A549 (cell line): ENCODE results near the gene FYB1. TPM values are rescaled to one million over a fixed set of nuclear protein-coding genes. Genes with fewer than 3 reads are reported as not detected.
A peak's percentile ranks its signal among the peaks of the same experiment; 100 is the strongest.

Experiments used
- ATOH8 ChIP-seq: fragments of 250-450 bp; sonication (Bioruptor Pico); IDR thresholded peaks from 2 replicates; pipeline ENCODE4 v1.5.0; 2020; ENCODE audit warnings: low read depth, mild to moderate bottlenecking, moderate library complexity
- BCL3 ChIP-seq: fragments of >200 bp; sonication (Bioruptor Twin); formaldehyde crosslinking; IDR thresholded peaks from 3 replicates; pipeline ENCODE4 v1.6.1; 2016
- BHLHE40 ChIP-seq: IDR thresholded peaks from 2 replicates; pipeline ENCODE4 v1.6.1; 2012; ENCODE audit warnings: low read depth, low read length, inconsistent platforms
- CBX2 ChIP-seq: fragments of 200-600 bp; sonication (generic); IDR thresholded peaks from 2 replicates; pipeline ENCODE4 v1.6.1; 2016; ENCODE audit warnings: low read depth, mild to moderate bottlenecking, borderline replicate concordance
- EHF ChIP-seq: fragments of 250-450 bp; sonication (Bioruptor Pico); IDR thresholded peaks from 2 replicates; pipeline ENCODE4 v1.5.0; 2020; ENCODE audit warnings: mild to moderate bottlenecking
- ELK1 ChIP-seq: fragments of 150-350 bp; IDR thresholded peaks from 2 replicates; pipeline ENCODE4 v1.6.1; 2014; ENCODE audit warnings: low read depth, mild to moderate bottlenecking, low read length
- EP300 ChIP-seq, 2 experiments: fragments of >200 bp; sonication (Bioruptor Twin); formaldehyde crosslinking; IDR thresholded peaks; 2 replicates in 1 of 2; 3 replicates in 1 of 2; pipeline ENCODE4 v1.6.1; 2016 to 2017
- FOSB ChIP-seq: fragments of 250-450 bp; sonication (Bioruptor Pico); IDR thresholded peaks from 2 replicates; pipeline ENCODE4 v1.5.0; 2020; ENCODE audit warnings: mild to moderate bottlenecking, moderate library complexity
- GATA3 ChIP-seq: IDR thresholded peaks from 2 replicates; pipeline ENCODE4 v1.6.1; 2012; ENCODE audit warnings: borderline replicate concordance
- HOXA7 ChIP-seq: fragments of 250-450 bp; sonication (Bioruptor Pico); IDR thresholded peaks from 2 replicates; pipeline ENCODE4 v1.5.0; 2020; ENCODE audit warnings: mild to moderate bottlenecking, moderate library complexity
- KDM5A ChIP-seq: fragments of 200-600 bp; sonication (generic); IDR thresholded peaks from 2 replicates; pipeline ENCODE4 v1.6.1; 2016; ENCODE audit warnings: antibody characterized with exemption, mild to moderate bottlenecking
- MAX ChIP-seq: IDR thresholded peaks from 2 replicates; pipeline ENCODE4 v1.6.1; 2012
- NFE2L2 ChIP-seq: fragments of 150-350 bp; conservative IDR thresholded peaks from 2 replicates; pipeline ENCODE4 v1.6.1; 2014; ENCODE audit warnings: low read length
- NPAS2 ChIP-seq: fragments of 250-450 bp; sonication (Bioruptor Pico); IDR thresholded peaks from 2 replicates; pipeline ENCODE4 v1.8.0; 2022; ENCODE audit warnings: mild to moderate bottlenecking, moderate library complexity, borderline replicate concordance
- NR3C1 ChIP-seq: fragments of >200 bp; sonication (Bioruptor Twin); formaldehyde crosslinking; IDR thresholded peaks from 3 replicates; pipeline ENCODE4 v1.6.1; 2017
- PBX3 ChIP-seq: IDR thresholded peaks from 2 replicates; pipeline ENCODE4 v1.6.1; 2012
- PHF8 ChIP-seq: fragments of 200-600 bp; sonication (generic); IDR thresholded peaks from 2 replicates; pipeline ENCODE4 v1.6.1; 2016; ENCODE audit warnings: low read depth, mild to moderate bottlenecking, antibody characterized with exemption, moderate library complexity, borderline replicate concordance
- RFX5 ChIP-seq: fragments of 450-650 bp; IDR thresholded peaks from 2 replicates; pipeline ENCODE4 v1.7.1; 2014; ENCODE audit warnings: antibody characterized with exemption, mild to moderate bottlenecking, moderate library complexity
- SREBF2 ChIP-seq: fragments of 450-650 bp; IDR thresholded peaks from 2 replicates; pipeline ENCODE4 v1.6.1; 2014; ENCODE audit warnings: mild to moderate bottlenecking, moderate library complexity
- ZSCAN20 ChIP-seq: fragments of 250-450 bp; sonication (Bioruptor Pico); IDR thresholded peaks from 2 replicates; pipeline ENCODE4 v1.8.0; 2022; ENCODE audit warnings: mild to moderate bottlenecking, moderate library complexity
- polyA plus RNA-seq, 4 experiments: library from polyadenylated mRNA; depleted of rRNA in 3 of 4; stranded (reverse); fragments of >200 nt; fragmentation: RNase III in 1 of 4; extraction: RNeasy Plus Mini Kit Qiagen cat#74134 plus additional on column Dnase treatment in 1 of 4; gene quantifications; 2 replicates in 3 of 4; 3 replicates in 1 of 4; pipeline ENCODE4 v1.2.3, GENCODE V29; 2011 to 2017
- TF ChIP-seq, protein P1 (sequence below): fragments of 250-450 bp; sonication (Bioruptor Pico); IDR thresholded peaks from 2 replicates; pipeline ENCODE4 v1.5.0; 2021; ENCODE audit warnings: mild to moderate bottlenecking, moderate library complexity, borderline replicate concordance
- TF ChIP-seq, protein P2 (sequence below): fragments of >200 bp; sonication (Bioruptor Twin); formaldehyde crosslinking; IDR thresholded peaks from 2 replicates; pipeline ENCODE4 v1.6.1; 2016

Gene FYB1
- polyA plus RNA-seq, 2 of the 4 experiments (the other 2 are of a cell fraction) = 7.4 to 34.6 TPM

- TF ChIP-seq ELK1 (no peak), HOXA7 (CRISPR knock-in tag) (peak; percentile 43; the same call in 1 of the 2 replicates), ATOH8 (CRISPR knock-in tag) (no peak), BHLHE40 (no peak), CBX2 (no peak), MAX (no peak), EHF (peak; percentile 39; the same call in 1 of the 2 replicates), KDM5A (no peak), PBX3 (no peak), ZSCAN20 (peak; percentile 24; the same call in 1 of the 2 replicates), NR3C1 (no peak), BCL3 (no peak), GATA3 (no peak), RFX5 (no peak), SREBF2 (no peak), NFE2L2 (no peak), EP300 (IDR thresholded peaks at IDR 0.05) (no peak), NPAS2 (CRISPR knock-in tag) (no peak), FOSB (CRISPR knock-in tag) (peak; percentile 73; the same call in 1 of the 2 replicates), PHF8 (no peak)
- TF ChIP-seq, protein P1, sequence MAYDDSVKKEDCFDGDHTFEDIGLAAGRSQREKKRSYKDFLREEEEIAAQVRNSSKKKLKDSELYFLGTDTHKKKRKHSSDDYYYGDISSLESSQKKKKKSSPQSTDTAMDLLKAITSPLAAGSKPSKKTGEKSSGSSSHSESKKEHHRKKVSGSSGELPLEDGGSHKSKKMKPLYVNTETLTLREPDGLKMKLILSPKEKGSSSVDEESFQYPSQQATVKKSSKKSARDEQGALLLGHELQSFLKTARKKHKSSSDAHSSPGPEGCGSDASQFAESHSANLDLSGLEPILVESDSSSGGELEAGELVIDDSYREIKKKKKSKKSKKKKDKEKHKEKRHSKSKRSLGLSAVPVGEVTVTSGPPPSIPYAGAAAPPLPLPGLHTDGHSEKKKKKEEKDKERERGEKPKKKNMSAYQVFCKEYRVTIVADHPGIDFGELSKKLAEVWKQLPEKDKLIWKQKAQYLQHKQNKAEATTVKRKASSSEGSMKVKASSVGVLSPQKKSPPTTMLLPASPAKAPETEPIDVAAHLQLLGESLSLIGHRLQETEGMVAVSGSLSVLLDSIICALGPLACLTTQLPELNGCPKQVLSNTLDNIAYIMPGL (CRISPR knock-in tag) = peak; percentile 2; the same call in 1 of the 2 replicates
- TF ChIP-seq, protein P2, sequence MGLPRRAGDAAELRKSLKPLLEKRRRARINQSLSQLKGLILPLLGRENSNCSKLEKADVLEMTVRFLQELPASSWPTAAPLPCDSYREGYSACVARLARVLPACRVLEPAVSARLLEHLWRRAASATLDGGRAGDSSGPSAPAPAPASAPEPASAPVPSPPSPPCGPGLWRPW = no peak
- TF ChIP-seq, all 56 proteins: peak for 7
Observed at GRCh38 chr5:39076101-39076756, 143.1 kb downstream of the FYB1 start (continued).
